Psoas muscle (tissue), 8 donors: Measurements from ENCODE around the gene MRPL32. TPM values are rescaled to one million over a fixed set of nuclear protein-coding genes. Genes with fewer than 3 reads are reported as not detected.
A peak's percentile ranks its signal among the peaks of the same experiment; 100 is the strongest.

Experiments
- ATAC-seq, 4 donors: fragments of 200-7000 bp; cut with Tn5 transposase; one replicate each; pipeline ENCODE4 v1.9.1; 2020; ENCODE audit warnings: moderate library complexity in 3 of 4, mild to moderate bottlenecking in 2 of 4
- DNase-seq, 2 donors: peaks; one replicate each; pipeline ENCODE4 v3.0.0-alpha.2; 2020
- H3K27ac ChIP-seq: fragments of 200-600 bp; one replicate; pipeline ENCODE4 v1.8.0; 2022
- H3K27me3 ChIP-seq, 3 donors: fragments of 200-600 bp in 1 of 3; one replicate each; pipeline versions ENCODE4 v1.6.1 to v1.8.0; 2013 to 2022; ENCODE audit warnings: low read length in 2 of 3, mild to moderate bottlenecking in 2 of 3, moderate library complexity in 1 of 3; ENCODE audit not compliant: insufficient read depth in 3 of 3
- H3K36me3 ChIP-seq, 2 donors: fragments of 200-600 bp in 1 of 2; one replicate each; pipeline versions ENCODE4 v1.6.1 to v1.8.0; 2013 to 2022; ENCODE audit warnings: low read depth in 1 of 2, mild to moderate bottlenecking in 1 of 2, moderate library complexity in 1 of 2; ENCODE audit not compliant: insufficient read depth in 1 of 2
- H3K4me1 ChIP-seq: fragments of 200-600 bp; one replicate; pipeline ENCODE4 v1.8.0; 2022
- H3K4me3 ChIP-seq: fragments of 200-600 bp; one replicate; pipeline ENCODE4 v1.8.0; 2022; ENCODE audit warnings: mild to moderate bottlenecking
- H3K9me3 ChIP-seq: fragments of 200-600 bp; one replicate; pipeline ENCODE4 v1.8.0; 2022
- WGBS, 3 donors: extraction: QIAGEN DNeasy Blood & Tissue Kit; methylation state at CpG; one replicate each; pipeline versions ENCODE4 v1.1.6 to v1.1.7; 2013; 5-methylcytosine and 5-hydroxymethylcytosine counted together
- intact Hi-C, 2 donors: fragments of 100-400 bp; cut with DNase I; formaldehyde crosslinking; loops; one replicate each; pipeline versions ENCODE4 v1.11.0 to v1.14.2; 2022
- polyA plus RNA-seq, 3 donors: library from polyadenylated mRNA; stranded (reverse); fragments of 200-250 nt; gene quantifications; one replicate each; pipeline ENCODE4 v1.2.3, GENCODE V29; 2013
- total RNA-seq, 4 donors: library from RNA; stranded (reverse); fragmentation: NEBNext Ultra II Directional in 2 of 4; extraction: Animal tissue kit (Norgen Biotek cat#: 25700) in 2 of 4; gene quantifications; one replicate each; pipeline versions ENCODE4 v1.2.1 to v1.2.4, GENCODE V29; 2021 to 2023
- TF ChIP-seq, protein P1 (sequence below): fragments of 200-600 bp; IDR thresholded peaks from one replicate; pipeline ENCODE4 v1.8.0; 2022; ENCODE audit warnings: antibody characterized with exemption
- donor health status: healthy with polysubstance abuse.
- donor health status: DM: no; HTN: no; CAD: no; lungs with moderate emphysema.
- donor health status: Bipolar disorder and iron deficiency.
- donor health status: healthy.
- donor health status: DM: yes; HTN: yes; CAD: no.
- donor health status: DM: no; HTN: no; CAD: no.
- donor health status: DM: no; HTN: no; CAD: no.
- donor health status: DM: yes; HTN: yes; CAD: no.

The MRPL32 gene
- total and polyA plus RNA-seq, 7 donors, result 34.3 to 133 (median 51.7) TPM

DNA sequence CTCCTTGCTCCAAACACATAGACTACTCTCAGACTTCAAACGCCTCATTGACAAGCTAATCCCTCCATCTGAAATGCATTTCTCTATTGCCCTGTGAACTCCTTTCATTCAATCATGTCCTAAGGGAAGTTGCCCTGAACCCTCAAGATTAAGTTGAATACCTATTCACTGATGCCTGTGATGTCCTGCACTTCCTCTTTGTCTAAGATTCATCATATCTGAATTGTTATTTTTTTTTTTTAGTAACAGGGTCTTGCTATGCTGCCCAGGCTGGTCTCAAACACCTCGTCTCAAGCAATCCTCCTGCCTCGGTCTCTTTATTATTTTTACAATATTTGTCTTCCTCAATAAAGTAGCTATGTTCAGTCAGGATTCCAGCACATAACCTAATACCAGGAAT is 3.4 kb upstream of the MRPL32 start:
- peaks cover 11 to 38% of the 10 kb centered on the region in 2 donors for H3K36me3 ChIP-seq
- TF ChIP-seq, protein P1, sequence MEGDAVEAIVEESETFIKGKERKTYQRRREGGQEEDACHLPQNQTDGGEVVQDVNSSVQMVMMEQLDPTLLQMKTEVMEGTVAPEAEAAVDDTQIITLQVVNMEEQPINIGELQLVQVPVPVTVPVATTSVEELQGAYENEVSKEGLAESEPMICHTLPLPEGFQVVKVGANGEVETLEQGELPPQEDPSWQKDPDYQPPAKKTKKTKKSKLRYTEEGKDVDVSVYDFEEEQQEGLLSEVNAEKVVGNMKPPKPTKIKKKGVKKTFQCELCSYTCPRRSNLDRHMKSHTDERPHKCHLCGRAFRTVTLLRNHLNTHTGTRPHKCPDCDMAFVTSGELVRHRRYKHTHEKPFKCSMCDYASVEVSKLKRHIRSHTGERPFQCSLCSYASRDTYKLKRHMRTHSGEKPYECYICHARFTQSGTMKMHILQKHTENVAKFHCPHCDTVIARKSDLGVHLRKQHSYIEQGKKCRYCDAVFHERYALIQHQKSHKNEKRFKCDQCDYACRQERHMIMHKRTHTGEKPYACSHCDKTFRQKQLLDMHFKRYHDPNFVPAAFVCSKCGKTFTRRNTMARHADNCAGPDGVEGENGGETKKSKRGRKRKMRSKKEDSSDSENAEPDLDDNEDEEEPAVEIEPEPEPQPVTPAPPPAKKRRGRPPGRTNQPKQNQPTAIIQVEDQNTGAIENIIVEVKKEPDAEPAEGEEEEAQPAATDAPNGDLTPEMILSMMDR, result no peak
- intact Hi-C loops, result loop anchor here in 1 of 2 donors (10.0 kb wide), 1 partner anchor 786 kb away; no protein-coding TSS in a partner anchor
- no peaks in the 10 kb centered on the region for H3K27me3 ChIP-seq
- H3K27ac ChIP-seq, result no peak overlapping the region
- 54 to 77% (median 70%) methylated on average over 3 of the region's 3 CpGs for WGBS, 3 donors
- DNase-seq (no peak), ATAC-seq (no peak)
- H3K9me3 ChIP-seq, result no peaks in the 10 kb centered on the region
- H3K4me1 ChIP-seq, result peaks cover 25% of the 10 kb centered on the region
- H3K4me3 ChIP-seq, result no peak overlapping the region

DNA sequence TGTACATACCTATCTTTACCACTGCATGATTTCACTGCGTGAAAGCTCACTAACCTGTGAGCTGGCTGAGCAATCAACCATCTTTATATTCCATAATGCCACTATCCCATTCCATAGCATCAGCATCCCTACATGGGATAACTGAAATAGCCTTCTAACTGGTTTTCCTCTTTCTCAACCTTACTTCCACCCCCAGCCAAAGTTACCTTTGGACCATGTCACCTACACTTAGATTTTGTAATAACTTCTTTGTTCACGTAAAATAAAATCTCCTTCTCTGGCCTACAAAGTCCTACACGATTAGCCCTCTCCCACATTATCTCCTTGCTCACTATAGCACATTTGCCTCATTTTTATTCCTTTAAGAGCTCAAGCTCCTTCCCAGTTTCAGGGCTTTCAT is 2.7 kb upstream of the MRPL32 start:
- intact Hi-C loops, result loop anchor here in 1 of 2 donors (10.0 kb wide), 1 partner anchor 785 kb away; no protein-coding TSS in a partner anchor
- H3K27me3 ChIP-seq, result no peaks in the 10 kb centered on the region
- TF ChIP-seq, protein P1, result no peak
- ATAC-seq (no peak), DNase-seq (no peak)
- H3K27ac ChIP-seq, result no peak overlapping the region
- H3K4me1 ChIP-seq, result peaks cover 29% of the 10 kb centered on the region
- no peak overlapping the region for H3K4me3 ChIP-seq
- H3K9me3 ChIP-seq, result no peaks in the 10 kb centered on the region
- peaks cover 11 to 31% of the 10 kb centered on the region in 2 donors for H3K36me3 ChIP-seq
- WGBS, 3 donors, result 65 to 77% (median 66%) methylated on average over 3 of the region's 3 CpGs

DNA sequence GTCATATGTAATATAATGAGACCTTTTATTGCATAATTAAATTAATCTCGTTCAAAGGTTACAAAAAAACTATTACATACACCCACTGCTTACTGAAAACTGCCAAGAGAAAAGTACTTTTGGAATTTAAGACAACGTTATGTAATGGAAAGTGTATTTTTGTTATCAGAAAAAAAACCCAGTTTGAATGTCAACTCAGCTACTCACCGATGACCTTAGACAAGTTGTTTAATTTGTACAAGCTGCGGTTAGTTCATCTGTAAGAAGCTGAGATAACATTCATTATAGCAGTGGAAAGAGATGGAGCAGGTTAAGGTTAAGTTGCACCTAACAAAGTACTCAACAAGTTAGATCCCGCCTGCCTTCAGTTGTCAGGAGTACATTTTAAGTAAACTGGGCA is 1.3 kb upstream of the MRPL32 start:
- H3K36me3 ChIP-seq, result peaks cover 5 to 27% of the 10 kb centered on the region in 2 donors
- 7 to 14% (median 8%) methylated on average over 5 of the region's 5 CpGs for WGBS, 3 donors
- intact Hi-C loops, result no loop called here
- peaks cover 31% of the 10 kb centered on the region for H3K4me1 ChIP-seq
- no peaks in the 10 kb centered on the region for H3K27me3 ChIP-seq
- H3K27ac ChIP-seq, result peak overlapping the region; percentile 88
- H3K9me3 ChIP-seq, result no peaks in the 10 kb centered on the region
- DNase-seq (no peak), ATAC-seq (no peak)
- H3K4me3 ChIP-seq, result peak overlapping the region; percentile 93
- TF ChIP-seq, protein P1, result no peak

DNA sequence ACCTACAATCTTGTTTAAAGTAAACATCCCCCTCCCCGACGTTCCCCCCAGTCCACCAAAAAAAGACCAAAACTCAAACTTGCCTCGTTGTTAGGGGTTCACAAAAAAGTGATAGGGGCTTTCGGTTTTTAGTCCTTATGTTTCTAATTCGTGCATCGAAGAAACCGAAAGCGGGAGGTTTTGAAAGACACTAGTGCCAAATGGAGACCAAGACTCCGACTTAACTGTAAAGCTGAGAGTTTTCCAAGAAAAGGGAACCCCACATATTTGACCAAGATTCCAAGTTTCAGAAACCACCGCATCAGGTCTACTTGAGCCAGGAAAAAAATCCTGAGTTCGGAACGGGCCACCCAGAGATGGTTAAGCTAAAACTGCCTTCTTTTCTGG is 736 bp upstream of the MRPL32 start:
- no peak for DNase-seq
- WGBS, 3 donors, result 0% methylated on average over 12 of the region's 12 CpGs
- ATAC-seq, result peak in 1 of 4 donors; percentile 3
- peaks cover 5 to 27% of the 10 kb centered on the region in 2 donors for H3K36me3 ChIP-seq
- peak overlapping the region; percentile 93 for H3K4me3 ChIP-seq
- H3K9me3 ChIP-seq, result no peaks in the 10 kb centered on the region
- no peaks in the 10 kb centered on the region for H3K27me3 ChIP-seq
- peaks cover 31% of the 10 kb centered on the region for H3K4me1 ChIP-seq
- peak overlapping the region; percentile 88 for H3K27ac ChIP-seq
- intact Hi-C loops, result no loop called here
- TF ChIP-seq, protein P1, result no peak
